IPS-20b (cell line): ENCODE data around the gene UBA7.
A peak's percentile ranks its signal among the peaks of the same experiment; 100 is the strongest.

ENCODE experiments used
- H3K27ac ChIP-seq: one replicate; pipeline ENCODE4 v1.5.1; 2013; ENCODE audit warnings: low read length
- H3K27me3 ChIP-seq: 2 replicates; pipeline ENCODE4 v1.6.1; 2013; ENCODE audit warnings: mild to moderate bottlenecking, low read length, inconsistent platforms; ENCODE audit not compliant: insufficient read depth
- H3K36me3 ChIP-seq: 2 replicates; pipeline ENCODE4 v1.6.1; 2013; ENCODE audit warnings: low read depth, mild to moderate bottlenecking, inconsistent platforms, low read length, moderate library complexity; ENCODE audit not compliant: insufficient read depth
- H3K4me1 ChIP-seq: 2 replicates; pipeline ENCODE4 v1.6.1; 2013; ENCODE audit warnings: mild to moderate bottlenecking, control low read depth, inconsistent platforms, low read length, moderate library complexity; ENCODE audit not compliant: insufficient read depth
- H3K4me3 ChIP-seq: 2 replicates; pipeline ENCODE4 v1.5.1; 2013; ENCODE audit warnings: mild to moderate bottlenecking, low read length, inconsistent platforms
- H3K9ac ChIP-seq: 2 replicates; pipeline ENCODE4 v1.6.1; 2013; ENCODE audit warnings: low read depth, mild to moderate bottlenecking, inconsistent platforms, low read length, moderate library complexity
- H3K9me3 ChIP-seq: 2 replicates; pipeline ENCODE4 v1.6.1; 2013; ENCODE audit warnings: mild to moderate bottlenecking, low read depth, low read length, inconsistent platforms; ENCODE audit not compliant: insufficient read depth

The UBA7 gene

GRCh38 chr3:49804141-49805041 is 9.4 kb downstream of the UBA7 start:
- Histone ChIP-seq H3K27ac (no peak overlapping the region), H3K27me3 (peaks cover 55% of the 10 kb centered on the region), H3K4me1 (peaks cover 5% of the 10 kb centered on the region; the same call in 1 of the 2 replicates), H3K4me3 (peak overlapping the region; percentile 91; the same call in 1 of the 2 replicates), H3K9me3 (no peaks in the 10 kb centered on the region), H3K9ac (no peak overlapping the region), H3K36me3 (no peaks in the 10 kb centered on the region)

- H3K9ac ChIP-seq: no peak overlapping the region; the same call in 1 of the 2 replicates
- peak overlapping the region; percentile 91 for H3K4me3 ChIP-seq
- H3K27ac ChIP-seq: no peak overlapping the region
- peaks cover 57% of the 10 kb centered on the region for H3K27me3 ChIP-seq
- H3K9me3 ChIP-seq: no peaks in the 10 kb centered on the region
- peaks cover 5% of the 10 kb centered on the region; the same call in 1 of the 2 replicates for H3K4me1 ChIP-seq
- H3K36me3 ChIP-seq: no peaks in the 10 kb centered on the region
Measured at GRCh38 chr3:49803465-49804140, 10.2 kb downstream of the UBA7 start.

- peaks cover 5% of the 10 kb centered on the region; the same call in 1 of the 2 replicates for H3K4me1 ChIP-seq
- H3K4me3 ChIP-seq: peak within 1 kb of the TSS; percentile 91
- H3K27ac ChIP-seq: no peak within 1 kb of the TSS
- H3K9ac ChIP-seq: peak within 1 kb of the TSS; percentile 58; the same call in 1 of the 2 replicates
- no peaks in the 10 kb centered on the region for H3K36me3 ChIP-seq
- H3K27me3 ChIP-seq: peaks cover 57% of the 10 kb centered on the region
- H3K9me3 ChIP-seq: no peaks in the 10 kb centered on the region
Measured at GRCh38 chr3:49802719-49803464, 10.9 kb downstream of the UBA7 start, which contains the start of gene INKA1. Gene INKA1 (plus strand): TSS chr3:49803261. CDS start chr3:49803393, 132 bp downstream.

GRCh38 chr3:49801160-49801559 is 12.6 kb downstream of the UBA7 start:
- no peak overlapping the region for H3K4me3 ChIP-seq

GRCh38 chr3:49799761-49800160 is 14.0 kb downstream of the UBA7 start, which contains the start of gene CDHR4:
Gene CDHR4 (minus strand): TSS chr3:49799873. CDS start chr3:49799812, 61 bp downstream.
- Histone ChIP-seq H3K4me3 (no peak within 1 kb of the TSS), H3K27me3 (peaks cover 48% of the 10 kb centered on the region), H3K4me1 (no peaks in the 10 kb centered on the region), H3K9ac (no peak within 1 kb of the TSS), H3K9me3 (no peaks in the 10 kb centered on the region), H3K27ac (no peak within 1 kb of the TSS), H3K36me3 (no peaks in the 10 kb centered on the region)

More at GRCh38 chr3:49801160-49801559, 12.6 kb downstream of the UBA7 start:
- Histone ChIP-seq H3K36me3 (no peaks in the 10 kb centered on the region), H3K4me1 (no peaks in the 10 kb centered on the region), H3K9me3 (no peaks in the 10 kb centered on the region), H3K27ac (no peak overlapping the region), H3K9ac (no peak overlapping the region), H3K27me3 (peaks cover 57% of the 10 kb centered on the region)

- Histone ChIP-seq H3K9me3 (no peaks in the 10 kb centered on the region), H3K36me3 (no peaks in the 10 kb centered on the region), H3K27ac (no peak overlapping the region), H3K9ac (no peak overlapping the region), H3K4me1 (no peaks in the 10 kb centered on the region), H3K27me3 (peaks cover 42% of the 10 kb centered on the region), H3K4me3 (no peak overlapping the region)
Measured at GRCh38 chr3:49799105-49799504, 14.6 kb downstream of the UBA7 start.

- Histone ChIP-seq H3K4me1 (no peaks in the 10 kb centered on the region), H3K4me3 (no peak overlapping the region), H3K9me3 (no peaks in the 10 kb centered on the region), H3K27me3 (peaks cover 11% of the 10 kb centered on the region; the same call in 1 of the 2 replicates), H3K36me3 (no peaks in the 10 kb centered on the region), H3K9ac (no peak overlapping the region), H3K27ac (no peak overlapping the region)
Measured at GRCh38 chr3:49794926-49795905, 18.5 kb downstream of the UBA7 start.

GRCh38 chr3:49794431-49794830 is 19.3 kb downstream of the UBA7 start:
- Histone ChIP-seq H3K27ac (no peak overlapping the region), H3K36me3 (no peaks in the 10 kb centered on the region), H3K4me3 (no peak overlapping the region), H3K27me3 (0 out of 2 replicates have a peak, but pooled peaks cover 3% of the 10 kb centered on the region), H3K4me1 (no peaks in the 10 kb centered on the region), H3K9ac (no peak overlapping the region), H3K9me3 (no peaks in the 10 kb centered on the region)

- no peak overlapping the region for H3K4me3 ChIP-seq
- no peaks in the 10 kb centered on the region for H3K36me3 ChIP-seq
- no peak overlapping the region for H3K27ac ChIP-seq
- H3K4me1 ChIP-seq: no peaks in the 10 kb centered on the region
- H3K9me3 ChIP-seq: no peaks in the 10 kb centered on the region
- no peaks in the 10 kb centered on the region for H3K27me3 ChIP-seq
- no peak overlapping the region for H3K9ac ChIP-seq
Measured at GRCh38 chr3:49793486-49794085, 20.2 kb downstream of the UBA7 start.

GRCh38 chr3:49792371-49793150 is 21.2 kb downstream of the UBA7 start:
- H3K9me3 ChIP-seq: no peaks in the 10 kb centered on the region
- no peak overlapping the region for H3K9ac ChIP-seq
- no peaks in the 10 kb centered on the region for H3K4me1 ChIP-seq
- no peak overlapping the region for H3K4me3 ChIP-seq
- H3K27me3 ChIP-seq: no peaks in the 10 kb centered on the region
- no peaks in the 10 kb centered on the region for H3K36me3 ChIP-seq
- no peak overlapping the region for H3K27ac ChIP-seq
